COR-L47 (cell line): ENCODE measurements around the gene PLXDC2.
"Not testable (repeated sequence)": the region's sequence is repeated elsewhere in the genome, so short reads cannot be mapped to it uniquely, and the experiment has no call there.

ENCODE experiments used
- DNase-seq: peaks from one replicate; lab custom pipeline; 2025; lab: John Stamatoyannopoulos, UW

The PLXDC2 gene

GRCh38 chr10:20045100-20045499 lies 228.9 kb downstream of the PLXDC2 start:
- DNase-seq: not testable (repeated sequence)

GRCh38 chr10:20048161-20048560 lies 231.9 kb downstream of the PLXDC2 start:
- DNase-seq: no peak

DNA sequence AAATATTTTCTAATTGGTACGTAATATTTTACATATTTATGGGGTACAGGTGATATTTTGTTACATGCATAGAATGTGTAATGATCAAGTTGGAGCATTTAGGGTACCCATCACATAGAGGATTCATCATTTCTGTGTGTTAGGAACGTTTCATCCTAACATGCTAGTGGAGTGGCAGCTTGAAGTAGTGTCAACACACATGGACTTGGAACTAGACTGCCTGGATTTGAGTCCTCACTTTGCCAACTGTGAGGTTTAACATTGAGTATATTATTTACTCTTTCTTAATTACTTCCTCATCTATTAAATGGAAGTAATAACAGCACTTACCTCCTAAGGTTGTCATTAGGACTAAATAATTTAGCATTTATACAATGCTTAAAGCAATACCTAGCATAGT lies 241.9 kb downstream of the PLXDC2 start:
- DNase-seq: no peak

DNA sequence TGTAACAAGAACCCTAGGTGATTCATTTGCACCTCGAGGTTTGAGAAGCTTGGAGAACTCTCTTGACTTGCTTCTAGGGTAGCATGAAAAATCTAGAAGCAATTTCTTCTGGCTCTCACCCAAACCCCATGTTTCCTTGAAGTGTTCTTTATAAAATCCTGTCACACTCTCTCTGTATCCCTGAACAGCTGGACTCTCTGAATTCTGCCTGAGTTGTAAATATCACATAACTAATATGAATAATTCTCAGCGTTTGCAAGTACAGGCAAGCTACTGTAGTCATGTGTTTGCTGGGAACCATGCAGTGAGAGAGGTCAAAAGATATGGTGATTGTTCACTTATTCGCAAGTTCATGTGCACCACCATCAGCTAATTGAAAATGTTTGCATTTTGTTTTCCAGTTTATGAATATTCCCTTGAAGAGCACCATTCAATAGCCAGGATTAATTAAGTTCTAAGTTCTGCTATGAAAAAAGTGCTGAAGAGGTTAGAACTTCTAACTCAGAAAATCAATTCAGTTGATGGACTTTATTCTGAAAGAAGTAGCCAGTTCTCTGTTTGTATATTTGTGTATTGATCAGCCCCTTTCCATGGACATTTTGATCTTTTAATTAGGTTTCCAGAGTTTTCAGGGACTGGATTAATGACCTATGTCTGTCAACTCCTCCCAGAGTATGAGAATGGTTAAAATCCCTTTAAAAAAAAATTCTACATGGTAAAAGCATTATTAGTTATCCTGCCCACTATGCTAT lies 243.0 kb downstream of the PLXDC2 start:
- DNase-seq: no peak

GRCh38 chr10:20065814-20066213 lies 249.6 kb downstream of the PLXDC2 start:
- DNase-seq: no peak

GRCh38 chr10:20073167-20073566 lies 256.9 kb downstream of the PLXDC2 start:
- DNase-seq: no peak

DNA sequence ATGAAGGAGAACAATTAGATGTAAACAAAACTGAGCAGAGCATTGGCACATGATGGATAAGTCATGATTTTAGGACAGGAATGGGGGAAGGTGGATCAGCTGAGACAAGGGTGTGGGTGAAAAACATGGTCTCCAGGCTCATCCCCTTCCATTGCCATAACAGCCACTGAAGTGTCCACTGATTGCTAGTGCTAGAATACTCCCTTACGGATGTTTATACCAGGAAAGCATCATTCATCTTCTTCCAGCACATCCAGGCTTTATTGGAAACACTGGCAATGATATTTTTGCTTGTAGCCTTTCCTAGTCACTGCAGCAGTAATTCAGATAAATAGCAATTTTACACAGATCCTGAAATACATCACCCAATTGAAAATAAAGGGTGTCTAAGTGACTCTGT lies 259.5 kb downstream of the PLXDC2 start:
- no peak for DNase-seq

DNA sequence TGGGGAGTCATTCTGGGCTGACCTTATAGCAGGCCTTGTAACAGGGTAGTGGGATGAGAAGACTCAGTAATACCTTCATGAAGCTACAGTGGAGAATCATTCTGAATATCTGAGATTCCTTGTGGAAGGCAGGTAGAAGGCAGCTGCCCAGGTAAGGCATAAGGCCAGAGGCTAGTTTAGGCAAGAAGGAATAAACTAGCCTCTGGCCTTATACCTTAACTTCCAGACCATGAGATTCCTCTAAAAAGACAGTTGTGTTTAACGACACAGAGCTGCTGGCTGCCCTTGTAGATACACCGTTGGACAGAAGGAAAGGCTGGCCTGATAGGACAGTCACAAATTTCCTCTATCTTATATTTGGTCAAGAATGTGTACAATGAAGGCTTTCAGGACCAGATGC lies 268.2 kb downstream of the PLXDC2 start:
- no peak for DNase-seq

DNA sequence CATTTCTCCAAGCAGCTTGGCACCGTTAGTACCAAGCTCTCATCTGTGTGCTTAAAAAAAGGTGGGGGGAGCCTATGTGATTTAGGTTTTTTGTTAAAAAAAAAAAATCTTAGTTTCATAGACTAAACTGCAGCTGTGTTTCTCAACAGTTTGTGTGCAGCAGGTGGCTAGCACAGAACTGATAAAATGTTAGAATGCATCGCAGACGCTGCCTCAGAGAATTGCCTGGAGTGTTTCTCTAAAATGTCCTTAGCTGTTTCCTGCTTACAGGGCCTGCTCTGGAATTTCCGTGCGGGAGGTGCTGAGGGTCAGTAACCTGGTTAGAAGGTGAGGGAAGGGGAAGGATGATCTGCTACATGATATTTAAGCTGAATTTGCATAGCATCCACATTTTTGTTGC lies 268.9 kb downstream of the PLXDC2 start:
- DNase-seq: no peak

DNA sequence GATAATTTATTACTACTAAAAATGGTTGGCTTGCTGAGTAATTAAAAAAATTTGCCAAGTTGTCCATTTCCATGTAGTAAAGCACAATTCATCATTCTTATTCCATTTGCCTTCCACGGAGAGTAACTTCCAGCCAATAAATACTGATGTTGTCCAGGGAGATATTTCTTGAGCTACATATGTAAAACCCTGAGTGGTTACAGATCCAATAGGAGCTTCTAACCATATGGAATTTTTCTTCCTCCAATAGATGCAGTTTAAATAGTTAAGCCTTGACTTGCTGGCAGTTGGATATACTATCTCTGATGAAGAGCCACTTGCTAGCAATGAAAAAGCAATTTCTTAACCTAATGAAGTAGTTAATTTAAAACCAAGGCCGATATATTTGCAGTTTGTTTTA lies 271.1 kb downstream of the PLXDC2 start:
- DNase-seq: no peak

- no peak for DNase-seq
Measured at GRCh38 chr10:20088061-20088701, 271.9 kb downstream of the PLXDC2 start.

DNA sequence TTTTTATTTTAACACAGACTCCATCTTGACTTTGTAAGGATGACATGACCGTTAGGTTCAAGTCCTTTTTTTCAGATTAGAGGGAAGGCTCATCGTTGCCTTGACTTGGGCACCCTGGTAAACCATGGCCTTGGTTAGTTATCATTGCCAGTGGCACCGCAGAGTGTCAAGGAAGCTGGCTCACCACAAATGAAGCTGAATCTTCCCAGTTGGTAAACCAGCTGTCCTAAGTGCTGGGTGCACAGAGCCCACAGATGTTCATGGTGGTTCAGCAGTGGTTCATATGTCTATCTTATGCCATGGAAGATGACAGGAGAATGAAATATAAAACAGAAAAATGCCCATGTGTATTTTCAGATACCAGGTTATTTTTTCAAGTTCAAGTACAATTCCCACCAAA lies 273.6 kb downstream of the PLXDC2 start:
- no peak for DNase-seq

DNA sequence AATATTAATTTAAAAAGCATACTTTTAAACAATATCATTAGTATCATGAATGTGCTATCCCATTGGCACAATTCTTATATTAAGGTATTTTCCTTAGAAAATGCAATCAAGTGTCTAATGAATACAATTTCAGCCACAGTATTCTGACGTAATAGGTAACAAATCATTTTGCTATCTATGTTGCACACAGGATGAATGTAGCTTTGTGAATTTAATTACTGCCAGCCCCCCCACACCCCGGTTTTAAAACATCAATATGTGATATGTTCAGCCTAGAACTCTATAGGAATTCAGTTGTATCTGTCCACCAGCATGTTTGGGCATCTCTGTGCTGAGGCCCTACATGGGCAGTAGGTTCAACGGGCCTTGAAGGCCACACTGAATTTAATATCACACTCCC lies 274.6 kb downstream of the PLXDC2 start:
- no peak for DNase-seq

- no peak for DNase-seq
Measured at GRCh38 chr10:20091698-20092097, 275.5 kb downstream of the PLXDC2 start.

GRCh38 chr10:20093600-20093999 lies 277.4 kb downstream of the PLXDC2 start:
- no peak for DNase-seq

GRCh38 chr10:20094226-20094976 lies 278.2 kb downstream of the PLXDC2 start:
- no peak for DNase-seq

DNA sequence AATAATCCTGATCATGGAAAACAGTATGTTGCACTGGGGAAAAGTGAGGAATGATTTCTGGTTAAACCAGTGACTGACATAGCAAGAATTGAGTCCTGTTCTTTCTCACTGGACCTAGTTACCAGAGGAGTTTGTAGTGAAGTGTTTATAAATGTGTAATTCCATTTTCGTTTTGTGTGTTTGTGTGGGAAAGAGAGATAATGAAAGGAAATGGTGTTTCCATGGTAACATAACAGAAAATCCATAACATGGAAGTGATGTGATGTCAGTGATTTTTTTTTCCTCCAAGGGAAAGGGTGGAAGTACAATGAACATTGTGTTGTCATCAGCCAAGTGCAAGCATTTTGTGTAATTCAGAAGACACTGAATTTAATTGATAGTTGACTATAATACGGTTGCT lies 283.9 kb downstream of the PLXDC2 start:
- no peak for DNase-seq

DNA sequence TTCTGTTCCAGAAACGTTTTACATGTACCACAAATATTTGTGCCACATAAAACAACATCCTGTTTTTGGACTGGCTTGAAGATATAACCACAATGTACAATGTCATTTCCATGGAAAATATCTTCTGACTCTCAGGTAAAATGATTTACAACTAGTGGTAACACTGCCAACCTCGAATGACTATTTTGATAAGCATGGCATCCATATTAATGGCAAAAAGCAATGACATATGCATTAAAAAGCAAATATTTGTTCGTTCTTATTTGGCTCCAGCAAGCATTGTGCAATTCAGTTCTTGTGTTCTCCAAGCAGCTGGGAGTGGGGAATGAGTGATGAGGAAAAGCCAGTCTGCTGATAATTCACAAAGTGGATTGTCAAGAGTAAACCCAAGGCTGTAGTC lies 289.0 kb downstream of the PLXDC2 start:
- DNase-seq: no peak

DNA sequence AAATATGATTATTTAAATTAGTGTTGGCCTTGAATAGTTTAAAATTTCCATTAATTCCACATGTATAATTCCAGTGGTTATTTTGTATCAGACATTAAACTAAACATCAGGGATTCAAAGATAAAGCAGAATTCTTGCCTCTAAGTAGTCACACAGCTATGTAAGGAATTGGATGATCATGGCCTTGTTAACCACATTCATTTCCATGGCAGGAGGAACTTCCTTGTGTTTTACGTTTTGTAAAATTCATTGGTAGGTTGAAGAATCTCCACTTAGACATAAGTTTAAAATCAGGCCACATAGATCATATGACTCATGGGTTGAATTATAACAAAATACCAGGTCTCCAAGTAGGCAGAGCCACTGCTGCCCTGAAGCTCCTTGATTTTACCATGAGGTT lies 289.7 kb downstream of the PLXDC2 start:
- DNase-seq: no peak

DNA sequence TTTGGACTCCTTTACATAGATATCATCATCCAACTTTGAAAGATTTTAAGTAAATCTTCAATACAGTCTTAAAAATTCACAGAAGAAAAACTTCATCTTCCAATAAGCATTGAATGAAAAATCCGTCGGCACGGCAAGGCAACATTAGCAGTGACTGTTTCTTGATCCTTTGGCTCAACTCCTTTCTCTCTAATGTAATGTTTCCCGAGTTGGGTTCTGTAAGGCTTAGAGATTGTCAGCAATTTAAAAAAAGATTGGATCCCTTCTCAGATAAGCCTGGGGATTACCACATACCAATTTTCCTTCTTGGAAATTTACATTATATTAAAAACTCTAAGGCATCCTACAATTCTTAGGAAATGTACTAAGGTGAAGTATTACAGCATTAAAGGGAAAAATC lies 291.8 kb downstream of the PLXDC2 start:
- no peak for DNase-seq

DNA sequence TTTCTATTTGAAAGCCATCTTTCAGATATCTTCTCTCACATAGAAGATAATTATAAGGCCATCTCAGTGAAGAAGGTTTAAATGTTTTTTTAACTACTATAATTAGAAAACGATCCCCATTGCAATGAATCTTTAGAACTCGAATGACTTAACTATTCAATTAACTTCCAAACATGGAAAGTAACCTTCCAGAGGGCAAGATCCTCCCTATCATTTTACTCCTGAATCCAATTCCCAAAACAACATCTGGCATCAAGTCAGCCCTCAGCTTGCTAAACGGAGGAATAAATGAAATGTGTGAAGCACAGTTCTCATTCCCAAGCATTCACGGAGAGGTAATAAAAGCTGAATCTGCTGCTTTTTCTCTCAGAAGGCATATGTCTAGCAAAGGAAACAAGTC lies 293.4 kb downstream of the PLXDC2 start:
- no peak for DNase-seq

- no peak for DNase-seq
Measured at GRCh38 chr10:20110125-20111100, 294.2 kb downstream of the PLXDC2 start.
